Activated naive CD4-positive, alpha-beta T cell treated with anti-CD3 and anti-CD28 coated beads for 36 hours (primary cell): Measurements from ENCODE around the gene USP51. TPM values are rescaled to one million over a fixed set of nuclear protein-coding genes. Genes with fewer than 3 reads are reported as not detected.
"Not testable (repeated sequence)": the region's sequence is repeated elsewhere in the genome, so short reads cannot be mapped to it uniquely, and the experiment has no call there.

Source experiments
- CTCF ChIA-PET: fragments of 350-600 bp; sonication (Branson Sonifier 250); formaldehyde crosslinking; loops from one replicate; lab custom pipeline; 2021; ENCODE audit warnings: antibody characterized with exemption; lab: Charles Lee
- DNase-seq: peaks from one replicate; pipeline ENCODE4 v3.0.0-alpha.2; 2020
- H3K27ac Mint-ChIP-seq: one replicate; pipeline ENCODE4 v1.8.0; 2021; ENCODE audit warnings: mild to moderate bottlenecking, mixed read lengths
- H3K27me3 Mint-ChIP-seq: one replicate; pipeline ENCODE4 v1.8.0; 2021; ENCODE audit warnings: low read depth, mixed read lengths
- H3K36me3 Mint-ChIP-seq: one replicate; pipeline ENCODE4 v1.8.0; 2021; ENCODE audit warnings: low read depth, mixed read lengths
- H3K4me1 Mint-ChIP-seq: one replicate; pipeline ENCODE4 v1.8.0; 2021; ENCODE audit warnings: low read depth, mixed read lengths
- H3K4me3 Mint-ChIP-seq: one replicate; pipeline ENCODE4 v1.8.0; 2021; ENCODE audit warnings: mild to moderate bottlenecking, moderate library complexity, mixed read lengths
- H3K9me3 Mint-ChIP-seq: one replicate; pipeline ENCODE4 v1.8.0; 2021; ENCODE audit warnings: mixed read lengths
- intact Hi-C: fragments of 100-400 bp; cut with micrococcal nuclease; formaldehyde crosslinking; loops from one replicate; pipeline ENCODE4 v1.15.1; 2023
- total RNA-seq, 2 experiments: library from RNA; stranded (reverse); gene quantifications; one replicate each; pipeline ENCODE4 v1.2.3, GENCODE V29; 2021

USP51 gene
- total RNA-seq, result 1 to 10 TPM; 1.0 to 1.1 TPM

DNA sequence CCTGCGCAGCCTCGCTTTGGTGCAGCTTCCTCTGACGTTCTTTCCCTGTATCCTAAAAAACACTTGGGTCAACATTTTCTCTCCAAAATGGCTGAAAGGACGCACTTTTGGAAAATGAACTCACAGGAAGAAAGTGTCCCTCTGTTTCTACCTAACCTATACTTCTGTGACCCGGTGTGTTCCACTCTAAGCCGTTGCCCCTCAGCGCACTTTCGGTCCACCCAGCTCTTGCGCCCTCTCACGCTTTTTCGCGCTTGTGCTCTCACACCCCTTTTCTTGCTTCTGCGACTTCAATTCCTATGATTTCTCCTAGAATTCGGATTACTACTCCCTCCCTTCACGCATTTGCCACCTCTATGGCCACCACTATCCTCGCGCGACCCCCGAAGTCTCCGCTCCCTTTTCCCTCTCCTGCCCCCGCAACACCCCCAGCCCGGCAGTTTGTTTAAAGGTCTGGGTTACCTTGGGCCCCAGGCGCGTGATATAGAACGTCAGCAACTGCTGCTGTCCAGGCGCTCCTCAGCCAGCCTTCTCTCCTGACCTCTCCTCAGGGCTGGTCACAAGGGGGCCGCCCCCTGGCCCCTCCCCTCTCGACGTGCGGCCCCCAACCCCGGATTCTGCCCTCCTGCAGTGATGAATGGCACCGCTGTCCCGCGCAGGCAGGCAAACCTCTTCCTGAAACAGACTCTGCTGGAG lies at the start of gene USP51:
Gene USP51, minus strand, starts transcription at position 535 of the 696 bp plus-strand sequence. CDS start 909 bp downstream, outside the sequence.
- H3K4me3 Mint-ChIP-seq, result peak within 1 kb of the TSS; percentile 88
- H3K4me1 Mint-ChIP-seq, result peaks cover 7% of the 10 kb centered on the region
- intact Hi-C loops, result no loop called here
- H3K27me3 Mint-ChIP-seq, result no peaks in the 10 kb centered on the region
- CTCF ChIA-PET, result interaction anchor here (0.8 to 1.1 kb wide), 3 partner anchors 228 to 432 kb away, joined by 3 to 4 read pairs (median 3); partner anchors contain the start of gene RRAGB
- H3K27ac Mint-ChIP-seq, result peak within 1 kb of the TSS; percentile 95
- no peaks in the 10 kb centered on the region for H3K9me3 Mint-ChIP-seq
- no peaks in the 10 kb centered on the region for H3K36me3 Mint-ChIP-seq
- peak; percentile 8 for DNase-seq

DNA sequence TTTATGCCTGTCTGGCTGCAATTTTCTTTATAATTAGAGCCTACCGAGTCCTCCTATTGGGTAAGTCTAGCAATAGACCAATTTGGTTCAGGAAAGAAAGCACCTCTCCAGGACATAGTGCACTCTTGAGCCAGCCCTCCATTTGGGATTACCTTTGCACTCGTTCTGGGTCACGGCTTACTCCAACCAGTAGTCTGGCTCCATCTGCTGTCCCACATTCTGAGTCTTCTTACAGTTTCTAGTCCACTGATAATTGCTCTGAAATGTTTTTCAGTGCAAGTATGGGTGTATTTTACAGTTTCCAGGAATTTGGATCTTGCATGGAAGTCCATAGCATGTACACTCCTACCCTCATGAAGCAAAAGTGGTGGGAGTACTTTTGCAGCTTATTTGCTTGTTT lies 34.8 kb upstream of the USP51 start:
- CTCF ChIA-PET, result no interaction called here
- H3K4me1 Mint-ChIP-seq, result peaks cover 4% of the 10 kb centered on the region
- no peaks in the 10 kb centered on the region for H3K9me3 Mint-ChIP-seq
- intact Hi-C loops, result no loop called here
- no peak for DNase-seq
- H3K36me3 Mint-ChIP-seq, result no peaks in the 10 kb centered on the region
- no peak overlapping the region for H3K4me3 Mint-ChIP-seq
- H3K27ac Mint-ChIP-seq, result no peak overlapping the region
- H3K27me3 Mint-ChIP-seq, result no peaks in the 10 kb centered on the region

DNA sequence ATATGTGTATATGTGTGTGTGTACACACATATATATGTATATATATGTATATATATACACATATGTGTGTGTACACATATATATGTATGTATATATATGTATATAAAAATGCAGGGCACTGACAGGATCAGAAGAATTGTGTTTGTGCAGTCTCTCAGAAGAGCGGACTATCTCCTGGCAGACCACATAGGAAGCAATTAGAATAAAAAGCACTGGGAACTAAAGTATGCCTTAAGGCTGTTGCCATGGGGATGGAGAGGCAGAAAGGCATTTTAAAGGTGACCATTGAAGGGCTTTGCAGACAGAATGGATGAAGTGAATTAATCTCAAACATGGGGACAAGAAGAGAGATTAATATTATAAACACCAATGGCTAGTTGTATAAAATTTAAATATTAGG lies 33.7 kb upstream of the USP51 start:
- intact Hi-C loops, result no loop called here

DNA sequence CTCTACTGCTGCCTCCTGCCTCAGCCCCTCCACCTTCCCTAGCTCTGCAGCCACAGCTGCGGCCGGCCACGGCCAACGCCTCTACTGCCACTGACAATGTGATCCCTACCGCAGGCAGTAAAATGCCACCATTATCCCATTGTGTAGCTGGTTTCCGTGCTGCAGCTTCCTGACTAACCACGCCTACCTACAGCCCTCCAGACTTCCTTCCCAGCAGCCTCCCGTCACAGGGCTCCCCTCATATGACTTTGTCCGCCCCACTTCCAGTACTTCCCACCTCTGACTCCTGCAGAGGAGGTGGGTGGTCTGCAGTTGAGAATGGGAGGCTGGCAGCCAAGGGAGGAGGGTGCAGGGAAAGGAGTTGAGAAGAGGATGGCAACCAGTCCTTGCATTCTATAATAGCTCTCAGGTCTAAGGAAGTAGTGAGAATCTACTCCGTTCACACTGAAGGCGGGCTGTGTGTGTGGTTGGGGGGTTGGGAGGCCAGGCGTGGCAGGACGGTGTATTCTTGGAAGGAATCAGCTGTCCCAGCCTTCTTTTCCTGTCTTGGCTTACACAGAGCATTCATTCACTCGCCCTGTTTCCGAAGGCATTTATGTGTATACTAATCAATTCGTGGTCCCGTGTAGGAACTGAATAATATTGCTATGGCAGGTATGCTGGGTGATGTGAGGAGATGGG lies 33.1 kb upstream of the USP51 start:
- Mint-ChIP-seq H3K27ac (no peak overlapping the region), H3K4me1 (peaks cover 4% of the 10 kb centered on the region), H3K9me3 (no peaks in the 10 kb centered on the region), H3K27me3 (no peaks in the 10 kb centered on the region), H3K4me3 (no peak overlapping the region), H3K36me3 (no peaks in the 10 kb centered on the region)
- DNase-seq, result no peak
- CTCF ChIA-PET, result no interaction called here
- intact Hi-C loops, result no loop called here

More for the DNA sequence above, 33.7 kb upstream of the USP51 start:
- CTCF ChIA-PET, result no interaction called here
- Mint-ChIP-seq H3K4me3 (no peak overlapping the region), H3K27me3 (no peaks in the 10 kb centered on the region), H3K4me1 (peaks cover 4% of the 10 kb centered on the region), H3K9me3 (no peaks in the 10 kb centered on the region), H3K27ac (no peak overlapping the region), H3K36me3 (no peaks in the 10 kb centered on the region)
- no peak for DNase-seq

DNA sequence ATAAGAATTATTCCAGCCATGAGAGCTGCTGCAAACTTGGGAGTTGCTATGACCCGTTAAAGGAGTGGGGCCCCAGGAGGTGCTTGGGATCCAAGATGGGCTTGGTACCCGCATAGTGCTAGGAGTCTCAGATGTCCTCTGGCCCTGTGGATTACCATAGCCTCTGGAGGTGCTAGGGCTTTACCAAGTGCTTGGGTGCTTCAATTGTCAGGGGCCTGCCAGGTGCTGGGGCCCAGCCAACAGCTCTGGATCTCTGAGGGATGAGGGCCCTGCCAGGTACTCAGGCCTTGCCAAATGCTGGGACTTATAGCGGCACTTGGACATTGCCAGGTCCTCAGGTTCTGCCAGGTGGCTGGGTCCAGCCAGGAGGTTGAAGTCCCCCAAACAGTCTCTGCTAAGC lies 32.0 kb upstream of the USP51 start:
- no peaks in the 10 kb centered on the region for H3K9me3 Mint-ChIP-seq
- no peaks in the 10 kb centered on the region for H3K27me3 Mint-ChIP-seq
- CTCF ChIA-PET, result interaction anchor here (0.6 kb wide), 1 partner anchor 1184 kb away, joined by 4 read pairs; no protein-coding TSS in a partner anchor
- no peak overlapping the region for H3K27ac Mint-ChIP-seq
- H3K4me1 Mint-ChIP-seq, result peaks cover 4% of the 10 kb centered on the region
- no peak overlapping the region for H3K4me3 Mint-ChIP-seq
- intact Hi-C loops, result no loop called here
- no peak for DNase-seq
- H3K36me3 Mint-ChIP-seq, result no peaks in the 10 kb centered on the region

DNA sequence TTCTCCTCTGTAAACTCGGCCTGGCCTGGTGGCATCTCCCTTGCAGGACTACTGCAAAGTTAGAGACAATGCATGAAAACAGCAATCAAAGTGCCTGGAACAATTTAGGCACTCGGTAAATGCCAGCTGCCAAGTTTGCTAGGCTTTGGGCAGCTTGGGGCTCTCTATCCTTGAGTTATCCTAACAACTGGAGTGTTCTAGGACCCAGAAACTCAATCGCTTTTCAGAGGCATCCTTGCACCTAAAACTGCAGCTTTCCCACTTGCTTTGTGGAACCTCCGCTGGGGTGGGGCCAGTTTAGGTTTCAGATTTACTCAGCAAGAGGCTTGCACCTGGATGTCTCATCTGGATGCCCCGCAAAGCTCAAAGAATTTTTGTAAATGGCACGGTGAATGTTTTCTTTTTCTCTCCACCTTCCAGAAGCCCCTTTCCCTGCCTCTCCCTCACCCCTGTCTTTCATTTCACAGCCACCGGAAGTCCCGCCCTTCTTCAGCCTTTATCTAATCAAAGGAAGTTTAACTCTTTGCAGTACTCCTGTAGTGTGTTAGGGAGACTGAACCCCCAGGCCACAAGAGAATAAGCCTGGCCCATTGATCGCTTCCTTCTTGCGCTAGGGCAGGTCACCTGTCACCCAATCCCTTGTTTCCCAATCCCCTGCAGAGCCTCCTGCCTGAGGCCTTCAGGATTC lies 27.3 kb upstream of the USP51 start:
- H3K4me3 Mint-ChIP-seq, H3K36me3 Mint-ChIP-seq, CTCF ChIA-PET, H3K27me3 Mint-ChIP-seq, H3K9me3 Mint-ChIP-seq, DNase-seq, intact Hi-C loops, H3K27ac Mint-ChIP-seq, H3K4me1 Mint-ChIP-seq: not testable (repeated sequence)

DNA sequence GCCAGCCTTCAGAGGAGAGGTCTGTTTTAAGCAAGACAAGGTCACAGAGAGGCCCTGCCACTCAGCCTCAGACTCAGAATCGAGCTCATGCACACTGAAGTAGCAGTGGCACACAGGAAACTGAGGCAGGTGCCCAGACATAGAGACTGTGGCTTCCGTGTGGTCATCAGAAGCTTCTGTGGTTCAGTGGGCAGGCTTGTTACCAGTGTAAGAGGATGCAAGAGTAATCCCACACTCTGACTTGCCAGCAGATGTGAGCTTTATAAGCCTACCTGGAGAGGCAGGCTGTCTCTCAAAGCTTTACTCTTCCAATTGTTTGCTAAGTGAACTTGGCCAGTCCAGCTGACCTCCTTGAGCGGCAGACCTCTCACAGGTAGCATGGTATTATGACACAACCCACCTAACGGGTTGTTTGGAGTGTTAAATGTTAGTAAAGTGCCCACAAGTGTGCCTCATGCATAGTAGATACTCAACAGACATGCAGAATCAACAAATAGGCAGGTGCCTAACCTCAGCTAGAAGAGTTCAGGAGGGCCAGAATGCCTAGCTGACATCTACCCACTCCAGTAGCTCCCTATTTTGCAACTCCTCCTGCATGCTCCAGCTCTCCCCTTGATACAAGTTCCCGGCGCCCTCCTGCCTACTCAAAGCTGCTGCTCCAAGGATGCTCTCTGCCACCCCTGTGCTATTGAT lies 23.5 kb upstream of the USP51 start:
- DNase-seq, H3K4me3 Mint-ChIP-seq, H3K36me3 Mint-ChIP-seq, H3K4me1 Mint-ChIP-seq, H3K27me3 Mint-ChIP-seq, H3K9me3 Mint-ChIP-seq, intact Hi-C loops, CTCF ChIA-PET, H3K27ac Mint-ChIP-seq: not testable (repeated sequence)

DNA sequence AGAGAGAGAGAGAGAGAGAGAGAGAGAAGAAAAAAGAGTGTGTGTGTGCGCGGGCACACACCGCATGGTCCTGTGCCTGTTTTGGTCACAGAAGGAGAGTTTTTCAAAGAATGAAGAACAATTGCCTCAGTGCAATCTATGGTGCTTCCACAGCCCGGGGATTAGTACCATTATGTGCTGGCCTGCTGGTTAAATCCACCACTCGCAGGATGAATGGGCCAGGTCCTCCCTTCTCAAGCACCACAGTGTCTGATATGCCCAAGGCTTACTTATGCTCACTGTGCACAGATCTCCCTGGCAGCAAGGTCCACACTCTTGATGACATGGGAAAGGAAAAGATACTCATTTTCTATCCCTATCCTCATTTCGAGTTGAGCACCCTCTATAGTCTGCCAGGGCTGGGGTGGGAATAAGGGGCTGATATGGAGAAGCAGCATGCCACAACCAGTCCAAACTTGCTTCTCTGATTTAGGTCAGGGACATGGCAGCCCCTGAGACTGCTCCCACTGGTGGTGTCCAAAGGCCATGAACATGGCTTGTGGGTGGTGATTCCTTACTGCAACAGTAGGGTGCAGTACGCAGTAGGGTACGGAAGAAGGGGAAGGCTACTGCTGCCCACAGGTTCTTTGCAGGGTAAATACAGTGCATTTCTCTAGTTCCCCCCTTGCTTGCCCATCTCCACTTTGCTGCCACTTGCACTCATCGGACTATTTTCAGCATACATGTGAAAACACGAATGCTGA lies 18.9 kb upstream of the USP51 start:
- H3K27ac Mint-ChIP-seq, H3K9me3 Mint-ChIP-seq, intact Hi-C loops, H3K36me3 Mint-ChIP-seq, CTCF ChIA-PET, DNase-seq, H3K27me3 Mint-ChIP-seq, H3K4me3 Mint-ChIP-seq, H3K4me1 Mint-ChIP-seq: not testable (repeated sequence)

DNA sequence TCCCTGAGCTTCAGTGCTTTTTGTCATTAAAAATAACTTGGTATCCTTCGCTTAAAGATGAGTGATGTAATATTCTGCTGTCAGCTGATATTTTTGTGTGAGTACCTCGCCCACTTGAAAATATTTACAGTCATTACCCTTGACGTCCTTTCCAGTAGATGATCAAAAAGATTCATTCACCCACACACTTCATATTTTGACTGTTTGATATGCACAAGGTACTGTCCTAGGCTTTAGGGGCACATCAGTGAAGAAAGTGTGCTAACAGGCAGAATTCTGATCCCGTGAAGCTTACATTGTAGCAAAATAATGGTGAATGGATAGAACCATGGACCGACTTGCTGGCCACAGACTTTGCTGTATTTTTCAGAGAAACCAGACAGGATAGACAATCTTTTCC lies 18.1 kb upstream of the USP51 start:
- H3K4me1 Mint-ChIP-seq, H3K27ac Mint-ChIP-seq, intact Hi-C loops, H3K9me3 Mint-ChIP-seq, H3K4me3 Mint-ChIP-seq, H3K27me3 Mint-ChIP-seq, CTCF ChIA-PET, DNase-seq, H3K36me3 Mint-ChIP-seq: not testable (repeated sequence)

DNA sequence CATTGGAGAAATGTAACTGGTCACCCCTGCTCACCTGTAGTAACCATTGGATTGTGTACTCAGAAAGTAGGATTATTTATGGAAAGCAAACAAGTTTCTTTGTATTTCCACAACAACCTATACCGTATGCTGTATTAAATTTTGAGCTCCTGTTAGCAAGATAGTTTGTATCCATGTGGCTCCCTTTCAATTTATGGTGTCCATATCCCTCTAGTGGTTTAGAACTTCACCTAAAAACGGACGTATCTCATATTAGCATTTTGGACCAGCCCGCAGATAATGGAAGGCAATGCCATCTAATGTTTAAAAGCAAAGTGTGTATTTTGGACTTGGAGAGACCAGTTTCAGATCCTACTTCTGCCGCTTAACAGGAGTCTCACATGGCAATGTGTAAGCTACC lies 17.4 kb upstream of the USP51 start:
- intact Hi-C loops, CTCF ChIA-PET: not testable (repeated sequence)

DNA sequence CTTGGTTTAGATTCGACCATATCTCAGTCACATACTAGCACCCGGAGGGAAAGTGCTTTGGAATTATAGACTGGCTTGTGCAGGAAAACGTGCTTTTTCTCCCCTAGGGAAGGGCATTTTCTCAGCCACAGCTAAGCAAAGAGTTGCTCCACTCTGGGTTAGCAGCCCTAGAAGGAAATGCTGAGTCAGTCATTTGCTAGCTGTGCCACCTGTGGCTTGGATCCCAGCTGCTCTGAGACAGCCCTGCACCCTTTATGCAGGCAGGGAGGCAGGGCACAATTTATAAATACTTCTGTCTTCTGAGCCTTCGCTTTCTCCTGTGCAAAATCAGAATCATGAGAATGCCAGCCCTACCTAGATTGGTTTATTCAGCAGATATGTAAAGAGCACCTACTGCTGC lies 1.3 kb upstream of the USP51 start:
- intact Hi-C loops, result no loop called here
- DNase-seq, result no peak
- CTCF ChIA-PET, result interaction anchor here (1.0 kb wide), 1 partner anchor 356 kb away, joined by 3 read pairs; no protein-coding TSS in a partner anchor
- H3K9me3 Mint-ChIP-seq, result no peaks in the 10 kb centered on the region
- H3K36me3 Mint-ChIP-seq, result no peaks in the 10 kb centered on the region
- no peak overlapping the region for H3K27ac Mint-ChIP-seq
- H3K4me1 Mint-ChIP-seq, result peaks cover 5% of the 10 kb centered on the region
- H3K27me3 Mint-ChIP-seq, result no peaks in the 10 kb centered on the region
- H3K4me3 Mint-ChIP-seq, result no peak overlapping the region

More for the DNA sequence above, 17.4 kb upstream of the USP51 start:
- H3K4me1 Mint-ChIP-seq, H3K27me3 Mint-ChIP-seq, H3K27ac Mint-ChIP-seq, H3K4me3 Mint-ChIP-seq, DNase-seq, H3K9me3 Mint-ChIP-seq, H3K36me3 Mint-ChIP-seq: not testable (repeated sequence)
